NB4 (cell line): ENCODE data around the gene CCM2.

Experiments used
- DNase-seq: peaks from one replicate; pipeline ENCODE4 v3.0.0; 2010; ENCODE audit warnings: low read depth
- H3K4me3 ChIP-seq: one replicate; pipeline ENCODE4 v1.5.1; 2011; ENCODE audit warnings: mild to moderate bottlenecking, low read depth, low read length, moderate library complexity
- MYC ChIP-seq: IDR thresholded peaks from 2 replicates; pipeline ENCODE4 v1.6.1; 2011; ENCODE audit warnings: low read depth, low read length
- POLR2A ChIP-seq: IDR thresholded peaks from 2 replicates; pipeline ENCODE4 v1.6.1; 2011; ENCODE audit warnings: mild to moderate bottlenecking; ENCODE audit not compliant: insufficient read length; ENCODE audit errors: extremely low read depth
- TF ChIP-seq, protein P1 (sequence below): IDR thresholded peaks from one replicate; pipeline ENCODE4 v1.5.1; 2012; ENCODE audit warnings: low read depth, low read length
- TF ChIP-seq, protein P2 (sequence below): IDR thresholded peaks from 2 replicates; pipeline ENCODE4 v1.6.1; 2011; ENCODE audit warnings: low read depth, low read length

CCM2 gene

DNA sequence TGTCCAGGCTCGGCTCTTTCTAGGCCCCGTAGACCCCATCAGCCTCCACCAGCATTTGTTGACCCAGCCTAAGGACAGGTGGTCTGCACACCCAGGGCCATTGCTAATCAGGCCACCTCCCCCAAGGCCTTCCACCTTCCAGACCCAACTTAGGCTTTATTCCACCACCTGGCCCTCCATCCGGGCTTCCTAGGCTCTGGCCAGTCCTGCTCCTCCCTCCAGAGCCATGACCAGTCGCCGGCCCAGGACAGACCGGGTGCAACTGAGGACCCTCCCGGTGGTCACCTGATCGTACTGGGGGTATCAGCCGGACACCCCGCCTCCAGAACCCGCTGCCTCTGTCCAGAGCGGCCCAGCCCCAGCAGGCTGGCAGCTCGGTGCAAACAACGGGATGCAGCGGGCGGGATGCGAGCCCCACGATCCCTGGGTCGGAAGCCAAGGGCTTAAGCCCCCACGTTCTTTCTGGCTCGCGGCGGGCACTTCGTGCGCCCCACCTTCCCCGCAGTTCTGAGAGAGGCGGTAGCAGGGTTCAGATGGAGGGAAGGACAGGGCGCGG, 88.2 kb downstream of the CCM2 start:
- no peak overlapping the region for H3K4me3 ChIP-seq
- TF ChIP-seq, protein P1, sequence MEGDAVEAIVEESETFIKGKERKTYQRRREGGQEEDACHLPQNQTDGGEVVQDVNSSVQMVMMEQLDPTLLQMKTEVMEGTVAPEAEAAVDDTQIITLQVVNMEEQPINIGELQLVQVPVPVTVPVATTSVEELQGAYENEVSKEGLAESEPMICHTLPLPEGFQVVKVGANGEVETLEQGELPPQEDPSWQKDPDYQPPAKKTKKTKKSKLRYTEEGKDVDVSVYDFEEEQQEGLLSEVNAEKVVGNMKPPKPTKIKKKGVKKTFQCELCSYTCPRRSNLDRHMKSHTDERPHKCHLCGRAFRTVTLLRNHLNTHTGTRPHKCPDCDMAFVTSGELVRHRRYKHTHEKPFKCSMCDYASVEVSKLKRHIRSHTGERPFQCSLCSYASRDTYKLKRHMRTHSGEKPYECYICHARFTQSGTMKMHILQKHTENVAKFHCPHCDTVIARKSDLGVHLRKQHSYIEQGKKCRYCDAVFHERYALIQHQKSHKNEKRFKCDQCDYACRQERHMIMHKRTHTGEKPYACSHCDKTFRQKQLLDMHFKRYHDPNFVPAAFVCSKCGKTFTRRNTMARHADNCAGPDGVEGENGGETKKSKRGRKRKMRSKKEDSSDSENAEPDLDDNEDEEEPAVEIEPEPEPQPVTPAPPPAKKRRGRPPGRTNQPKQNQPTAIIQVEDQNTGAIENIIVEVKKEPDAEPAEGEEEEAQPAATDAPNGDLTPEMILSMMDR, result no peak
- TF ChIP-seq, protein P2, sequence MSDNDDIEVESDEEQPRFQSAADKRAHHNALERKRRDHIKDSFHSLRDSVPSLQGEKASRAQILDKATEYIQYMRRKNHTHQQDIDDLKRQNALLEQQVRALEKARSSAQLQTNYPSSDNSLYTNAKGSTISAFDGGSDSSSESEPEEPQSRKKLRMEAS, result no peak
- no peak for TF ChIP-seq POLR2A
- TF ChIP-seq MYC, result no peak
- DNase-seq, result no peak

DNA sequence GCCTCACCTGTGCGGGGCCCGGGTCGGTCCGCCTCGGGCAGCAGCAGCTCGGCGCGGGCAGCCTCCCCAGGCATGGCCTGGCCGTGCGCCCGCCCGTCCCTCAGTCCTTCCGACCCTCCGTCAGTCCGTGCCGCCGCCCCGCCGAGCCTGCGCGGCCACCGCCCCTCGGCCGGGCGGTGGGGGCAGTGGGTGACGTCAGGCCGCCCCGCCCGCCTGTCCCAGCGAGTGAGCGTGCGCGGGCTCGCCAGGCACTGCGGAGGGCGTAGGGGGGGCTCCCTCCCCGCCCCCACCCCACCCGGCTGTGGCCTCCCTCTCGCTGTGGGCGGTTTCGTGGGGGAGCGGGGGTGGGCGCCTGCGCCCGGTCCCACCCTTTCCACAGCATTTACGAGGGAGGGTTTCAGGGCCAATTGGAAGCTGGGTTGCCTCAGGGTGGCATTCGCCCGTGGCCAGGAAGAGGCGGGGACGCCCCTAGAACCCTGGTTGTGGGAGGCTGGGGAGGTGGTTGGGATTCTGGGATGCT, 88.9 kb downstream of the CCM2 start, which contains the start of gene NACAD:
Gene NACAD, minus strand, starts transcription at position 149 of the 520 bp plus-strand sequence. Its CDS starts 75 bp downstream, at position 74.
- DNase-seq, result no peak
- TF ChIP-seq MYC (no peak), POLR2A (no peak)
- TF ChIP-seq, protein P1, result no peak
- TF ChIP-seq, protein P2, result no peak
- no peak within 1 kb of the TSS for H3K4me3 ChIP-seq

DNA sequence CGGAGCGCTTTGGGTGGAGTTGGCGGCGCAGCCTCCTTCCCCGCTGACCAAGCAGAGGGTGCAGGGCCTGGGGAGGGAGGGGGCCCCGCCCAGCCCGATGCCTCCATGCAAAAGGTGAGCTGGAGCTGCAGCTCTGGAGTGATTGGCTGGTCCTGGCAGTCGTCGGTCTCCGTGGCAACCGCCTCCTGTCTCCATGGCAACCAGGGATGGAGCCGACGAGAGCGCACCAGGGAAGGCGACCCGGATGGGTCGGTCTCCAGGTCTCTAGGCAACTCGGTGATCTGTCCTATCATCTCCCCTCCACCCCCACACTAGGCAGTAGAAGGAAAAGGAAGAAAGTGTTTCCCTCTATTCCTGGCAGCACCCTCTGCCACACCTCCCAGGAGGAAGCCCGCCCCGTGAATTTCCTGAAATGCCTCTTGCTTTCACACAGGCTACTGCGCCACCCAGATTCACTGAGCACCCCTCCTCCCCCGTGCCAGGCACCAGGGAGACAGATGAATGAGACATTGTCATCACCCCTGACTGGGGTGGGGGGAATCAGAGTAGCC, 89.4 kb downstream of the CCM2 start:
- peak; percentile 40 for DNase-seq
- no peak overlapping the region for H3K4me3 ChIP-seq
- TF ChIP-seq, protein P2, result no peak
- no peak for TF ChIP-seq MYC
- TF ChIP-seq, protein P1, result no peak
- no peak for TF ChIP-seq POLR2A

DNA sequence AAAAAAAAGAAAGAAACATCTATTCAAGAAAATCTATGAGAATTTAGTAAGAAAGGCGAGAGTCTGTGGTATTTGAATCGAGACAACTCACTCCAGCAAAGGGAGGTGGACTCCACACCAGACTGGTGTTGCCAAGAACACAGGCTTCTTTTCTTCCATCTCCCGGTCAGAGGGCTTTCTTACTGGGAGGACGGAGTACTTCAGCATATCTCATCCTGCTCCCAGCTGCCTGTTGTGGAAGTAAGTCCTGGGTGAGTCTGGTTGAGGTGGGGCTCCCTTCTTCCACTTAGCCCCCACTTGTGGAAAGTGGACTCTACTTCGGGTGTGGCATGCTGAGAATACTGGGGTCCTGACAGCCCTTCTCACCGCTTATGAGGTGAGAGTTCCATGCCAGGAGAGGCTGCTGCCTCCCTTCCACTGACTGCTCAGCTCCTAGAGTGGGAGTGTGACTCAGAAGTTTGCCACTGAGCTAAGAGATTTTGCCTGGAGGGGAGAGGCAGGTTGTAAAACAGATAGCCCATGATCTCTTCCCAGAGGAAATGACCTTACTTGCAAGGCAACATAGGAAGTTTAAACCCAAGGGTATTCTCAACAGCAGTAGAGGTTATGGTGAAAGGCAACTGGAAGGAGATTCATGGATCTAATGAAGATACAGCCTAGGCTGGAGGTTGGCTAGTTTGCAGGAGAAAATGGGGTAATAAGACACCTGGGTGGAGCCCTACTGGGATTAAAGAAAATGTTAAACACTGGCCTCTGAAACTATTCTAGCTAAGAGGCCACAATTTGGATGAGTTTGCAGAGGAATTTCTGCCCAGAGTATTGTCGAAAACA, 92.3 kb downstream of the CCM2 start:
- TF ChIP-seq, protein P2, result no peak
- TF ChIP-seq, protein P1, result no peak
- TF ChIP-seq MYC (no peak), POLR2A (no peak)
- H3K4me3 ChIP-seq, result no peak overlapping the region
- DNase-seq, result no peak

DNA sequence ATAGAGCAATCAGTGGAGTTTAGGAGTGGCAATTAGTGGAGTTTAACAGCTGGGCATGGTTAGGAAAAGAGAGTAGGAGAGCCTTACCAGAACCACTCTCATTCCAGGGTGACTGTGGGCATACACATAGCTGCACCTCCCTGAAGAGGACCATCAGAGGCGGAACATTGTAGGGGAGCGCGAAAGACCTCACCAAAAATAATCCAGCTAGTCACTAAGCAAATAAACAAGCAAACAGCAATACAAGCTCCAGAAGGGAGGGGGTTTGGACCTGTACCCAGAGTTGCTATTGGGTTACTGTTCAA, 92.9 kb downstream of the CCM2 start:
- TF ChIP-seq, protein P2, result no peak
- no peak for TF ChIP-seq POLR2A
- no peak for TF ChIP-seq MYC
- TF ChIP-seq, protein P1, result no peak
- DNase-seq, result no peak
- H3K4me3 ChIP-seq, result no peak overlapping the region
